Panc1 (cell line): Measurements from ENCODE around the gene APBB1. TPM values are rescaled to one million over a fixed set of nuclear protein-coding genes. Genes with fewer than 3 reads are reported as not detected.

Experiments used
- ATAC-seq: fragments of 200-7000 bp; cut with Tn5 transposase; 2 replicates; pipeline ENCODE4 v1.9.1; 2020; ENCODE audit warnings: mild to moderate bottlenecking, moderate library complexity
- BruUV-seq: library from RNA; stranded (reverse); fragments of 400-500 nt; replicated peaks from 2 replicates; lab custom pipeline; 2021; lab: Mats Ljungman, UMichigan
- CTCF ChIA-PET: fragments of 300-600 bp; sonication (Branson Sonifier 250); formaldehyde crosslinking; loops from one replicate; lab custom pipeline; 2022; ENCODE audit warnings: antibody characterized with exemption; lab: Charles Lee
- POLR2A ChIA-PET: fragments of 300-600 bp; sonication (Branson Sonifier 250); formaldehyde crosslinking; loops from one replicate; lab custom pipeline; 2022; ENCODE audit warnings: antibody characterized with exemption; lab: Charles Lee
- DNase-seq: peaks from one replicate; pipeline ENCODE4 v3.0.0-alpha.2; 2010; ENCODE audit warnings: low read depth, low spot score
- H3K27ac ChIP-seq: 2 replicates; pipeline ENCODE4 v1.5.1; 2011; ENCODE audit warnings: mild to moderate bottlenecking, low read length, inconsistent platforms
- H3K27me3 ChIP-seq: fragments of 200-500 bp; sonication (Bioruptor generic); 2 replicates; pipeline ENCODE4 v1.6.0; 2014; ENCODE audit warnings: low read length, inconsistent platforms; ENCODE audit not compliant: control insufficient read depth, insufficient read depth
- H3K36me3 ChIP-seq: fragments of 200-500 bp; sonication (Bioruptor generic); 2 replicates; pipeline ENCODE4 v1.5.1; 2014; ENCODE audit warnings: inconsistent platforms, mild to moderate bottlenecking, low read length, moderate library complexity; ENCODE audit not compliant: control insufficient read depth, insufficient read depth
- H3K4me1 ChIP-seq: 2 replicates; pipeline ENCODE4 v1.5.1; 2011; ENCODE audit warnings: inconsistent platforms, mild to moderate bottlenecking, low read length, moderate library complexity; ENCODE audit not compliant: control insufficient read depth, insufficient read depth
- H3K4me3 ChIP-seq, 2 experiments: 2 replicates each; pipeline ENCODE4 v1.5.1; 2011 to 2012; ENCODE audit warnings: low read depth in 2 of 2, low read length in 2 of 2, mild to moderate bottlenecking in 2 of 2, inconsistent platforms in 1 of 2, moderate library complexity in 1 of 2
- H3K9me3 ChIP-seq: fragments of 200-500 bp; sonication (Bioruptor generic); 2 replicates; pipeline ENCODE4 v1.5.1; 2014; ENCODE audit warnings: low read depth, mild to moderate bottlenecking, inconsistent platforms, low read length, moderate library complexity; ENCODE audit not compliant: control insufficient read depth, insufficient read depth
- POLR2AphosphoS5 ChIP-seq: IDR thresholded peaks from 2 replicates; pipeline ENCODE4 v1.6.1; 2012; ENCODE audit warnings: mild to moderate bottlenecking, low read depth, low read length, moderate library complexity
- REST ChIP-seq, 2 experiments: IDR thresholded peaks; 2 replicates each; pipeline ENCODE4 v1.6.1; 2011 to 2012; ENCODE audit warnings: low read depth in 2 of 2, control low read depth in 1 of 2, low read length in 1 of 2, mild to moderate bottlenecking in 1 of 2, moderate library complexity in 1 of 2; ENCODE audit not compliant: insufficient read depth in 1 of 2
- SIN3A ChIP-seq: IDR thresholded peaks from 2 replicates; pipeline ENCODE4 v1.6.1; 2012; ENCODE audit warnings: low read depth, mild to moderate bottlenecking, low read length, moderate library complexity, borderline replicate concordance; ENCODE audit not compliant: insufficient read depth
- TCF7L2 ChIP-seq: IDR thresholded peaks from 2 replicates; pipeline ENCODE4 v1.6.1; 2011; ENCODE audit warnings: mild to moderate bottlenecking, low read depth, low read length, inconsistent platforms
- in situ Hi-C: cut with HindIII; loops from 2 replicates; pipeline ENCODE4 v1.10.0; 2016; ENCODE audit warnings: low sequenced_read_pairs, low pct_unique_long_range_greater_than_20kb
- intact Hi-C: fragments of 100-400 bp; cut with micrococcal nuclease; formaldehyde crosslinking; loops from one replicate; pipeline ENCODE4 v1.10.0; 2022; ENCODE audit not compliant: unreplicated experiment
- total RNA-seq: library from RNA; stranded (reverse); gene quantifications from one replicate; pipeline ENCODE4 v1.2.1, GENCODE V29; 2021; ENCODE audit not compliant: unreplicated experiment
- TF ChIP-seq, protein P1 (sequence below): fragments of 450-650 bp; IDR thresholded peaks from 2 replicates; pipeline ENCODE4 v1.5.1; 2017; ENCODE audit warnings: mild to moderate bottlenecking

APBB1 gene
- total RNA-seq, 1 experiment from 2014 or later, result 9.6 TPM

GRCh38 chr11:6387811-6388599 is 30.9 kb downstream of the APBB1 start:
- no peak overlapping the region for H3K27ac ChIP-seq
- TF ChIP-seq TCF7L2, result no peak
- TF ChIP-seq SIN3A, result no peak
- TF ChIP-seq, protein P1, sequence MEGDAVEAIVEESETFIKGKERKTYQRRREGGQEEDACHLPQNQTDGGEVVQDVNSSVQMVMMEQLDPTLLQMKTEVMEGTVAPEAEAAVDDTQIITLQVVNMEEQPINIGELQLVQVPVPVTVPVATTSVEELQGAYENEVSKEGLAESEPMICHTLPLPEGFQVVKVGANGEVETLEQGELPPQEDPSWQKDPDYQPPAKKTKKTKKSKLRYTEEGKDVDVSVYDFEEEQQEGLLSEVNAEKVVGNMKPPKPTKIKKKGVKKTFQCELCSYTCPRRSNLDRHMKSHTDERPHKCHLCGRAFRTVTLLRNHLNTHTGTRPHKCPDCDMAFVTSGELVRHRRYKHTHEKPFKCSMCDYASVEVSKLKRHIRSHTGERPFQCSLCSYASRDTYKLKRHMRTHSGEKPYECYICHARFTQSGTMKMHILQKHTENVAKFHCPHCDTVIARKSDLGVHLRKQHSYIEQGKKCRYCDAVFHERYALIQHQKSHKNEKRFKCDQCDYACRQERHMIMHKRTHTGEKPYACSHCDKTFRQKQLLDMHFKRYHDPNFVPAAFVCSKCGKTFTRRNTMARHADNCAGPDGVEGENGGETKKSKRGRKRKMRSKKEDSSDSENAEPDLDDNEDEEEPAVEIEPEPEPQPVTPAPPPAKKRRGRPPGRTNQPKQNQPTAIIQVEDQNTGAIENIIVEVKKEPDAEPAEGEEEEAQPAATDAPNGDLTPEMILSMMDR, result no peak
- intact Hi-C loops, result no loop called here
- no peaks in the 10 kb centered on the region for H3K27me3 ChIP-seq
- H3K4me1 ChIP-seq, result peaks cover 8% of the 10 kb centered on the region
- no peaks in the 10 kb centered on the region for H3K9me3 ChIP-seq
- H3K36me3 ChIP-seq, result no peaks in the 10 kb centered on the region
- in situ Hi-C loops, result no loop called here
- BruUV-seq, result no TSS peak
- CTCF ChIA-PET, result interaction anchor here (2.7 kb wide), 1 partner anchor 9 kb away, joined by 13 read pairs; no protein-coding TSS in a partner anchor
- no peak for DNase-seq
- H3K4me3 ChIP-seq, result no peak overlapping the region
- no peak for ATAC-seq
- POLR2A ChIA-PET, result no interaction called here

DNA sequence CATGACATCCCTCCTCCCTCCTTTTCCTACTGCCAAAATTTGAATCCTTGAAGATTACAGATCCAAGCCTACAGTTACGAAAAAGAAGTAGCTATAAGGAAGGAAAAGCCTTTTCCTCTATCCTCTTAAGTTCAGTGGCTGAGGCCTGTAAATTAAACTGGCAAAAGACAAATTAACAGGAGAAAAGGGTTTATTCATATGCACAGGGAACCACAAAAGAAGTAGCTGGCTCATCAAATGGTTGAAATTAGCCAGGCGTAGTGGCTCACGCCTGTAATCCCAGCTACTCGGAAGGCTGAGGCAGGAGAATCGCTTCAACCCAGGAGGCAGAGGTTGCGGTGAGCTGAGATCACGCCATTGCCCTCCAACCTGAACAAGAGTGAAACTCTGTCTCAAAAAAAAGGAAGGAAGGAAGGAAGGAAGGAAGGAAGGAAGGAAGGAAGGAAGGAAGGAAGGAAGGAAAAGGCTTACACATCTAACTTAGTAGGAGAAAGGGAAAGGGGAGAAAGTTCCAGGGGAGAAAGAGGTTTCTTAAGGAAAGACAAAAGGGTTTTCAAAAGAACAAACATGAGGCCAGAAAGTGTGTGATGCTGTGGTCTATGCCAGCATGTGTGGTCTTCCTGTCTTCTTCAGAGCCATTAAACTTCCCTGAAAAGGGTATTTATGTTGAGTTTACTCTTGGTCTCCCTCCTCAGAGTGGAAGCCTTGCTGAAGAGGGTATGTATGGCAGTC is 33.7 kb downstream of the APBB1 start:
- ChIA-PET CTCF (no interaction called here), POLR2A (no interaction called here)
- Histone ChIP-seq H3K9me3 (no peaks in the 10 kb centered on the region), H3K36me3 (no peaks in the 10 kb centered on the region), H3K4me3 (no peak overlapping the region), H3K27ac (no peak overlapping the region), H3K27me3 (no peaks in the 10 kb centered on the region), H3K4me1 (peaks cover 5% of the 10 kb centered on the region)
- intact Hi-C loops, result no loop called here
- no peak for TF ChIP-seq SIN3A
- TF ChIP-seq REST (IDR thresholded peaks at IDR 0.05; ENCODE audit: insufficient read depth in 1 of 2, low read depth in 2 of 2, low read length in 1 of 2), result no peak
- TF ChIP-seq, protein P1, result no peak
- TF ChIP-seq TCF7L2, result no peak
- no peak for TF ChIP-seq POLR2AphosphoS5
- BruUV-seq, result no TSS peak
- DNase-seq (no peak), ATAC-seq (no peak)
- in situ Hi-C loops, result no loop called here
